ENCODE data around the gene CHST15. TPM values are rescaled to one million over a fixed set of nuclear protein-coding genes. Genes with fewer than 3 reads are reported as not detected.

Gene CHST15
- total RNA-seq, 6 experiments from 2014 or later, result 0.88 to 8.7 (median 1.1) TPM

DNA sequence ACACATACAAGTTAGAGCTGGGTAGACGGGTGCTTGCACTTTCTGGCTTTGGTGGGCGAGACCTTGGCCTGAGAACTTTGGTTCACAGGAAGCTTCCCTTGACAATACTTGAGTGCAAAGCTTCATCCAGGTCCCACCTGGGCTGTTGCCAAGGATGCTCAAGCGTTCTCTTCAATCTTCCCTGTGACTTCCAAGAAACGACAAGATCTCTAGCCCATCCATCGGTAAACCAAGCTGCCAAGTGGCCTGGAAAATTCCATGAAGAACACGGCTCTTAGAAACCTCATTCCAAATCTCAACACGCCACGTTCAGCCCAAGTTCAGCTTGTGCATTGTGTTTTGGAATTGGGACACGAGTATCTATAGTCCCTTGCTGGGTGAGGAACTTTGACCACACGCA, 84.7 kb downstream of the CHST15 start:
- TF ChIP-seq, protein P1, sequence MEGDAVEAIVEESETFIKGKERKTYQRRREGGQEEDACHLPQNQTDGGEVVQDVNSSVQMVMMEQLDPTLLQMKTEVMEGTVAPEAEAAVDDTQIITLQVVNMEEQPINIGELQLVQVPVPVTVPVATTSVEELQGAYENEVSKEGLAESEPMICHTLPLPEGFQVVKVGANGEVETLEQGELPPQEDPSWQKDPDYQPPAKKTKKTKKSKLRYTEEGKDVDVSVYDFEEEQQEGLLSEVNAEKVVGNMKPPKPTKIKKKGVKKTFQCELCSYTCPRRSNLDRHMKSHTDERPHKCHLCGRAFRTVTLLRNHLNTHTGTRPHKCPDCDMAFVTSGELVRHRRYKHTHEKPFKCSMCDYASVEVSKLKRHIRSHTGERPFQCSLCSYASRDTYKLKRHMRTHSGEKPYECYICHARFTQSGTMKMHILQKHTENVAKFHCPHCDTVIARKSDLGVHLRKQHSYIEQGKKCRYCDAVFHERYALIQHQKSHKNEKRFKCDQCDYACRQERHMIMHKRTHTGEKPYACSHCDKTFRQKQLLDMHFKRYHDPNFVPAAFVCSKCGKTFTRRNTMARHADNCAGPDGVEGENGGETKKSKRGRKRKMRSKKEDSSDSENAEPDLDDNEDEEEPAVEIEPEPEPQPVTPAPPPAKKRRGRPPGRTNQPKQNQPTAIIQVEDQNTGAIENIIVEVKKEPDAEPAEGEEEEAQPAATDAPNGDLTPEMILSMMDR (IDR thresholded peaks at IDR 0.05), result no peak
- Mint-ChIP-seq H3K27ac (no peak overlapping the region), H3K9me3 (peaks cover 8% of the 10 kb centered on the region), H3K36me3 (ENCODE audit: low read depth) (peaks cover 6% of the 10 kb centered on the region; the same call in 1 of the 2 replicates), H3K4me3 (no peak overlapping the region), H3K27me3 (ENCODE audit: insufficient read depth) (peaks cover 7% of the 10 kb centered on the region), H3K4me1 (ENCODE audit: low read depth) (0 out of 2 replicates have a peak, but pooled peaks cover 5% of the 10 kb centered on the region)
- no peak for DNase-seq

- no peak for DNase-seq
- TF ChIP-seq, protein P1 (IDR thresholded peaks at IDR 0.05), result no peak
- H3K4me1 Mint-ChIP-seq (ENCODE audit: low read depth), result 0 out of 2 replicates have a peak, but pooled peaks cover 5% of the 10 kb centered on the region
- H3K9me3 Mint-ChIP-seq, result peaks cover 4% of the 10 kb centered on the region; the same call in 1 of the 2 replicates
- no peak overlapping the region for H3K27ac Mint-ChIP-seq
- no peak overlapping the region for H3K4me3 Mint-ChIP-seq
- H3K27me3 Mint-ChIP-seq (ENCODE audit: insufficient read depth), result peaks cover 7% of the 10 kb centered on the region
- H3K36me3 Mint-ChIP-seq (ENCODE audit: low read depth), result peaks cover 1% of the 10 kb centered on the region; the same call in 1 of the 2 replicates
Measured at GRCh38 chr10:124008187-124008586, 85.2 kb downstream of the CHST15 start.

- no peak overlapping the region for H3K27ac Mint-ChIP-seq
- H3K4me1 Mint-ChIP-seq (ENCODE audit: low read depth), result 0 out of 2 replicates have a peak, but pooled peaks cover 5% of the 10 kb centered on the region
- peaks cover 9% of the 10 kb centered on the region for H3K27me3 Mint-ChIP-seq (ENCODE audit: insufficient read depth)
- TF ChIP-seq, protein P1 (IDR thresholded peaks at IDR 0.05), result no peak
- no peaks in the 10 kb centered on the region; the same call in 1 of the 2 replicates for H3K36me3 Mint-ChIP-seq (ENCODE audit: low read depth)
- DNase-seq, result no peak
- H3K4me3 Mint-ChIP-seq, result no peak overlapping the region
- H3K9me3 Mint-ChIP-seq, result 0 out of 2 replicates have a peak, but pooled peaks cover 4% of the 10 kb centered on the region
Measured at GRCh38 chr10:124007773-124008145, 85.6 kb downstream of the CHST15 start.

DNA sequence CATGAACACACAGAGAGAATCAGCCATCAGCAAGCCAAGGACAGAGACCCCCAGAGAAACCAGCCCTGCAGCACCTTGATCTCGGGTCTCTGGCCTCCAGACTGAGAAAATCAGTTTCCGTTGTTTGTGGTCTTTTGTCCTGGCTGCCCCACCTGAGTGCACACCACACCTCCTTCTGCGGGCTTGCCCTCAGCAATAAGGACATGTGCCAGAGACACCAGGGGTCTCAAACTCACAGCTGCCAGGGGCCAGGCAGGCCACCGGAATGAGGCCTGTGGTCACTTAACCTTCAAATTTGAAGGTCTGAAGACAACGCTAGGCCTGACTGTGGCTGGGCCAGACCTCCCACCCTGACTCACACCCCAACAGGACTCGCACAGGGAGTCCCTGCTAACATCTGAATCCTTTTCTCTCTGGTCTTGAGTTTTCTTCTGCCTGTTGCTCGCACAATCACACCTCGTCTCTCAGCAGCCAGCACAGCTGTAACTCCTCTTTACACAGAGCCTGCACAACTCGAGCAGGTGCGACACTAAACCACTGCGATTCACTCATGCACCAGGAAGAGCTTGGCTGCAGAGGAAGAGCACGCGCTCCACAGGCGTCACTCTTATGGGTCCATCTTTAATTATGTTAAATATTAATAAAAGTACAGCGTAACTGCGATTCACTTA, 86.2 kb downstream of the CHST15 start:
- no peaks in the 10 kb centered on the region; the same call in 1 of the 2 replicates for H3K36me3 Mint-ChIP-seq (ENCODE audit: low read depth)
- no peak for DNase-seq
- TF ChIP-seq, protein P1 (IDR thresholded peaks at IDR 0.05), result no peak
- H3K9me3 Mint-ChIP-seq, result 0 out of 2 replicates have a peak, but pooled peaks cover 4% of the 10 kb centered on the region
- 0 out of 2 replicates have a peak, but pooled peaks cover 5% of the 10 kb centered on the region for H3K4me1 Mint-ChIP-seq (ENCODE audit: low read depth)
- peaks cover 11% of the 10 kb centered on the region for H3K27me3 Mint-ChIP-seq (ENCODE audit: insufficient read depth)
- no peak overlapping the region for H3K27ac Mint-ChIP-seq
- H3K4me3 Mint-ChIP-seq, result no peak overlapping the region

DNA sequence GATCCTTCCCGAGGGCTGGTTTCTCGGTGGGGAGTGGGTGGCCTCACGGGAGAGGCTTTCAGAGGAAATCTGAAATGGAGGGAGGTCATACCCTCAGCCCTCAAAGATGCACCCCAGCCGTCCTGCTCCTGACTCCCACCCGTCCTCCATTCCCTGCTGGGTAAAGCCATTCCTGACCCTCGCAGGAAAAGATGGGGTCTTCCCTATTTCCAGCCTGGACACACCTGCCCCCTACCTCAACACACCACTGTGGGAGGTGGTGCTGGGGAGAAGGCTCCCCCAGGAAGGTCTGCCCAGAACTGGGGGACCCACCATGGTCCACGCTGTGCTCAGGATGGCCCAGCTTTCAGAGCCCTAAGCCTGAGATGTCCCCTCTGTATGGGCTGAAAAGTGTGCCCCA, 86.9 kb downstream of the CHST15 start:
- Mint-ChIP-seq H3K4me1 (ENCODE audit: low read depth) (0 out of 2 replicates have a peak, but pooled peaks cover 5% of the 10 kb centered on the region), H3K36me3 (ENCODE audit: low read depth) (no peaks in the 10 kb centered on the region; the same call in 1 of the 2 replicates), H3K9me3 (no peaks in the 10 kb centered on the region), H3K27ac (no peak overlapping the region), H3K27me3 (ENCODE audit: insufficient read depth) (peaks cover 11% of the 10 kb centered on the region), H3K4me3 (no peak overlapping the region)
- DNase-seq, result no peak
- TF ChIP-seq, protein P1 (IDR thresholded peaks at IDR 0.05), result no peak

Data from HFFc6 (cell line).